Endothelial cell of umbilical vein (primary cell): Measurements from ENCODE around the gene NPLOC4. TPM values are rescaled to one million over a fixed set of nuclear protein-coding genes. Genes with fewer than 3 reads are reported as not detected.
"Not testable (repeated sequence)": the region's sequence is repeated elsewhere in the genome, so short reads cannot be mapped to it uniquely, and the experiment has no call there.

Experiments used
- BruUV-seq: library from RNA; stranded (reverse); fragments of 400-500 nt; replicated peaks from 2 replicates; lab custom pipeline; 2021; lab: Mats Ljungman, UMichigan
- CTCF ChIA-PET: fragments of 300-600, 350-600 bp; sonication (Branson Sonifier 250); formaldehyde crosslinking; loops from one replicate; lab custom pipeline; 2021; ENCODE audit warnings: antibody characterized with exemption, inconsistent platforms; lab: Charles Lee
- POLR2A ChIA-PET: fragments of 300-600, 350-600 bp; sonication (Branson Sonifier 250); formaldehyde crosslinking; loops from one replicate; lab custom pipeline; 2021; ENCODE audit warnings: antibody characterized with exemption, inconsistent platforms; lab: Charles Lee
- DNase-seq: peaks from one replicate; pipeline ENCODE4 v3.0.0-alpha.2; 2011; ENCODE audit warnings: low read depth, low spot score
- FAIRE-seq: peaks from 2 replicates; lab custom pipeline; 2011; peaks lifted over from hg19 to GRCh38; lab: Jason Lieb, UNC
- H2AFZ ChIP-seq: 2 replicates; pipeline ENCODE4 v1.6.0; 2012; ENCODE audit warnings: low read depth, low read length, control low read depth, inconsistent platforms
- H3K27ac ChIP-seq: 2 replicates; pipeline ENCODE4 v1.5.1; 2011; ENCODE audit warnings: low read depth, mild to moderate bottlenecking, control low read depth, low read length, moderate library complexity; ENCODE audit not compliant: insufficient read depth
- H3K27me3 ChIP-seq, 2 experiments: 2 replicates each; pipeline versions ENCODE4 v1.6.0 to v1.6.1; 2011; ENCODE audit warnings: low read length in 2 of 2, mixed read lengths in 1 of 2; ENCODE audit not compliant: control insufficient read depth in 2 of 2, insufficient read depth in 2 of 2
- H3K36me3 ChIP-seq, 2 experiments: 2 replicates in 1 of 2; 3 replicates in 1 of 2; pipeline ENCODE4 v1.5.1; 2011; ENCODE audit warnings: low read length in 2 of 2, mild to moderate bottlenecking in 1 of 2, moderate library complexity in 1 of 2; ENCODE audit not compliant: control insufficient read depth in 2 of 2, insufficient read depth in 2 of 2; ENCODE audit errors: extremely low read depth in 1 of 2
- H3K4me1 ChIP-seq: 3 replicates; pipeline ENCODE4 v1.5.1; 2011; ENCODE audit warnings: mild to moderate bottlenecking, low read length; ENCODE audit not compliant: control insufficient read depth, insufficient read depth; ENCODE audit errors: extremely low read depth
- H3K4me2 ChIP-seq: 2 replicates; pipeline ENCODE4 v1.6.1; 2011; ENCODE audit warnings: low read length, control low read depth, mixed read lengths; ENCODE audit not compliant: insufficient read depth
- H3K4me3 ChIP-seq, 3 experiments: fragments of 200-600 bp in 1 of 3; sonication (generic), shearing (Covaris generic) in 1 of 3; replicated peaks in 1 of 3; 2 replicates each; pipeline ENCODE4 v1.5.1; 2011 to 2016; ENCODE audit warnings: control low read depth in 3 of 3, low read length in 3 of 3, mild to moderate bottlenecking in 2 of 3, inconsistent platforms in 1 of 3, low read depth in 1 of 3, moderate library complexity in 1 of 3; ENCODE audit not compliant: insufficient read depth in 1 of 3
- H3K79me2 ChIP-seq: 2 replicates; pipeline ENCODE4 v1.6.0; 2012; ENCODE audit warnings: low read length, inconsistent platforms; ENCODE audit not compliant: control insufficient read depth, insufficient read depth
- H3K9ac ChIP-seq: replicated peaks from 2 replicates; pipeline ENCODE3; 2011; ENCODE audit warnings: low read length, control low read depth; ENCODE audit not compliant: insufficient read depth; ENCODE audit errors: extremely low read depth
- H3K9me1 ChIP-seq: replicated peaks from 3 replicates; pipeline ENCODE4 v1.6.0; 2011; ENCODE audit warnings: mild to moderate bottlenecking, low read length; ENCODE audit not compliant: control insufficient read depth, insufficient read depth; ENCODE audit errors: extremely low read depth
- H3K9me3 ChIP-seq: replicated peaks from 2 replicates; pipeline ENCODE4 v1.5.1; 2012; ENCODE audit warnings: low read length, inconsistent platforms; ENCODE audit not compliant: control insufficient read depth, insufficient read depth
- H4K20me1 ChIP-seq: replicated peaks from 2 replicates; pipeline ENCODE3; 2011; ENCODE audit warnings: mild to moderate bottlenecking, low read length; ENCODE audit not compliant: control insufficient read depth, insufficient read depth; ENCODE audit errors: extremely low read depth
- CTCF ChIP-seq, 2 donors: IDR thresholded peaks; 1 replicate in 1 of 2; 2 replicates in 1 of 2; pipeline ENCODE4 v1.5.1; 2011; ENCODE audit warnings: low read length in 2 of 2, mild to moderate bottlenecking in 2 of 2, moderate library complexity in 2 of 2, control low read depth in 1 of 2, inconsistent platforms in 1 of 2, low read depth in 1 of 2; ENCODE audit not compliant: insufficient read depth in 1 of 2; ENCODE audit errors: extremely low read depth in 1 of 2
- EZH2 ChIP-seq: IDR thresholded peaks from 2 replicates; pipeline ENCODE4 v1.6.1; 2012; ENCODE audit warnings: borderline replicate concordance, low read depth, mild to moderate bottlenecking, moderate library complexity, low read length, inconsistent platforms; ENCODE audit not compliant: severe bottlenecking
- JUN ChIP-seq: IDR thresholded peaks from 2 replicates; pipeline ENCODE4 v1.6.1; 2011; ENCODE audit warnings: borderline replicate concordance, low read depth; ENCODE audit not compliant: insufficient read length, insufficient read depth
- MAX ChIP-seq: IDR thresholded peaks from 2 replicates; pipeline ENCODE4 v1.6.1; 2011; ENCODE audit not compliant: insufficient read depth, insufficient read length
- POLR2A ChIP-seq: IDR thresholded peaks from 2 replicates; pipeline ENCODE4 v1.6.1; 2012; ENCODE audit warnings: low read depth, mild to moderate bottlenecking, control low read depth, low read length
- POLR2AphosphoS5 ChIP-seq: IDR thresholded peaks from 2 replicates; pipeline ENCODE4 v1.6.1; 2012; ENCODE audit warnings: low read depth, mild to moderate bottlenecking, control low read depth, low read length, moderate library complexity; ENCODE audit not compliant: insufficient read depth
- dilution Hi-C: fragments of 300-500 bp; cut with MboI; formaldehyde crosslinking; loops from one replicate; pipeline ENCODE4 v1.15.0; 2019; ENCODE audit warnings: low sequenced_read_pairs; ENCODE audit not compliant: extremely low pct_ligation_motif_present
- intact Hi-C: fragments of 100-400 bp; cut with micrococcal nuclease; formaldehyde crosslinking; loops from one replicate; pipeline ENCODE4 v1.10.0; 2022
- polyA plus RNA-seq, 4 experiments: library from polyadenylated mRNA; depleted of rRNA in 3 of 4; stranded (reverse) in 3 of 4; unstranded in 1 of 4; fragments of >200 nt; gene quantifications; 2 replicates each; pipeline versions ENCODE4 v1.2.1 to v1.2.3, GENCODE V29; 2011 to 2012; ENCODE audit warnings: missing spikeins in 1 of 4
- total RNA-seq: library from RNA; stranded (reverse); gene quantifications from 2 replicates; pipeline ENCODE4 v1.2.3, GENCODE V29; 2021

NPLOC4 gene
- total and polyA plus RNA-seq, 2 donors (not counting 3 experiments of a cell fraction or from before 2014, with no cell fraction given) = 150 to 175 TPM

- dilution Hi-C loops, H3K4me1 ChIP-seq, H3K4me2 ChIP-seq, BruUV-seq, H4K20me1 ChIP-seq, H3K9me1 ChIP-seq, H3K9me3 ChIP-seq, H3K4me3 ChIP-seq, H3K9ac ChIP-seq, H3K79me2 ChIP-seq, H3K27ac ChIP-seq, POLR2A ChIA-PET, intact Hi-C loops, H3K27me3 ChIP-seq, H2AFZ ChIP-seq: not testable (repeated sequence)
- CTCF ChIA-PET = interaction anchor here (0.7 to 2.2 kb wide), 3 partner anchors 21 to 1102 kb away, joined by 3 to 6 read pairs (median 4); partner anchors contain the start of gene MRPL12
- DNase-seq (peak; percentile 37), FAIRE-seq (peak; percentile 100)
- H3K36me3 ChIP-seq = peaks cover 4 to 29% of the 10 kb centered on the region in 2 experiments
- TF ChIP-seq CTCF (IDR thresholded peaks at IDR 0.05; ENCODE audit: extremely low read depth in 1 of 2, insufficient read depth in 1 of 2, low read depth in 1 of 2, low read length in 2 of 2) = peak; percentile 14 to 50
Measured at GRCh38 chr17:81675515-81676221, 38.8 kb upstream of the NPLOC4 start.

GRCh38 chr17:81673561-81674258 lies 36.8 kb upstream of the NPLOC4 start:
- no peak overlapping the region for H2AFZ ChIP-seq
- peaks cover 4 to 37% of the 10 kb centered on the region in 2 experiments for H3K36me3 ChIP-seq
- ChIA-PET CTCF (no interaction called here), POLR2A (no interaction called here)
- intact Hi-C loops = no loop called here
- peaks cover 1% of the 10 kb centered on the region for H3K79me2 ChIP-seq
- no peaks in the 10 kb centered on the region for H3K9me3 ChIP-seq
- no peaks in the 10 kb centered on the region for H3K4me1 ChIP-seq
- no peak for TF ChIP-seq POLR2AphosphoS5
- no peak for TF ChIP-seq POLR2A
- TF ChIP-seq MAX = no peak
- no peak for TF ChIP-seq JUN
- TF ChIP-seq EZH2 = no peak
- BruUV-seq = TSS peak; percentile 56
- dilution Hi-C loops = no loop called here
- no peaks in the 10 kb centered on the region for H4K20me1 ChIP-seq
- H3K4me3 ChIP-seq = no peak overlapping the region
- FAIRE-seq (no peak), DNase-seq (no peak)
- H3K27ac ChIP-seq = no peak overlapping the region
- no peak overlapping the region for H3K9ac ChIP-seq
- no peaks in the 10 kb centered on the region for H3K27me3 ChIP-seq
- no peaks in the 10 kb centered on the region for H3K9me1 ChIP-seq
- H3K4me2 ChIP-seq = no peak overlapping the region
